AG08396 (cell line): ENCODE results near the gene SEC61B.

Source experiments
- DNase-seq: peaks from one replicate; pipeline ENCODE4 v3.0.0; 2012; ENCODE audit warnings: low spot score, mixed read lengths

Gene SEC61B

DNA sequence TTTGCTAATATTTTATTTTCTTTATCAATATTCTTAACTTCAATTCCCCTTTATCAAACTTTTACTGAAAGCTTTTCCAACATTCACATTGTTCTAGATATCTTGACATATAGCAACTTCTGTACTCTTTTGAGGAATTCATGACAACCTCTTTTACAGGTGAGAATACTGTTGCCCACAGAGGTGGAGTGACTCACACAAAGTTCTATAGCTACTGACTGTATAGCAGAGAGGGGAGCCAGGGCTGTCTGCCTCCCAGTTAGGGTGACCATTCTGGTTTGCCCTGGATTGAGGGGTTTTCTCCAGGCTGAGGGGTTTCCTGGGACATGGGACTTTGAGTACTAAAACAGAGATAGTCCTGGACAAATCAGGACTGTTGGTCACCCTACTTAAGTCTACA lies 16.2 kb downstream of the SEC61B start:
- no peak for DNase-seq

GRCh38 chr9:99239341-99240060 lies 17.4 kb downstream of the SEC61B start:
- DNase-seq = peak; percentile 23

DNA sequence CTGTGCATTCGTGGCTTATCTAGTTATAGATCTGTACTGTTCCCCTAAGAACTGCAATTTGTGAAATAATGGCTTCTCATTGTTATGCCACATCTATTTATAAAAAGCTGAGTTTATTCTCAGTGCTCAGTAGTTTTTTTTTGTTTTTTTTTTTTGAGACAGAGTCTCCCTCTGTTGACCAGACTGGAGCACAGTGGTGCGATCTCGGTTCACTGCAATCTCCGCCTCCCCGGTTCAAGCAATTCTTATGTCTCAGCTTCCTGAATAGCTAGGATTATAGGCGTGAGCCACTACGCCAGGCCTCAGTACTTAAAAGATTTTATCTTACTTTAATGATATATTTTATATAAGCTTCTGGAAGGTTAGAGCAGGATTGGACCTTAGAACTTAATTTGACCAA lies 19.0 kb downstream of the SEC61B start:
- DNase-seq = no peak

DNA sequence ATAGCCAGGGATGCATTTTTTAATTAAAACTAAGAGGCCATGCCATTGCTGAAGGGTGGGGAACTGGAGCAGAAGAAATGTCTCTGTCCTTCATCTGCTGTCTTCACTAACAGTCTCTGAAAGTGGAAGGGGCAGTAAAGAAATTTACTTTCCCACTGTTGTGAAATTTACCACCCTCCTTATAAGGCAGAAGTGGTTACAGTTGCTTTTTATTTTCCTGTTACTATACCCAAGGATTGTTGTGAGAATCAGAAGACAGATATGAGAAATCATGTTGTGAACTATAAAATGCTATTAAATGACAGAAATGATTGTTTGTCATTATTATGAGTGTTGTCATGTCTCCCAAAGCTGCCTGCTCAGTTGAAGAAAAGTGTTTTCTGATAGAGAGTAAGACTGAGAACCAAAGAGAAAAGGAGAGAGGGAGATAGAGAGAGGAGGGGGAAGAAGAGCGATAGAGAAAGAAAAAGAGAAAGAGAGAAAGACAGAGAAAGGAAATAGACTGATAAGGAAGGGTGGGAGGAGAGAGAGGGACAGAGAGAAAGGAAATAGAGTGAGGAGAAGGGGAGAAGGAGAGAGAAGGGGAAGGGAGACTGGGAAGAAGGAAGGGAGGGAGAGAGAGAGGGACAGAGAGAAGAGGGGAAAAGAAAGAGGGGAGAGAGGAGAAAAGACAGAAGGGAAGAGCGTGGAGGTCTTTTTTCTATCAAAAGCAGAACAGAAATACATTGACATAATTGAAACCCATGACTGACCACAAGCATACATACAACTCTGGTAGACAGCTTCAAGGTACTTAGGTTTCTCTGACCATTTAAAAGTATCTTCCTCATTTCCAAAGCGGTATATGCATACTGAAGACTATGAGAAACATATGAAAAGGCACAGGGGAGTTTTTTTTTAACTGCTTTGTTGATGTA lies 22.5 kb downstream of the SEC61B start:
- no peak for DNase-seq

- DNase-seq = no peak
Measured at GRCh38 chr9:99249619-99250018, 27.5 kb downstream of the SEC61B start.

DNA sequence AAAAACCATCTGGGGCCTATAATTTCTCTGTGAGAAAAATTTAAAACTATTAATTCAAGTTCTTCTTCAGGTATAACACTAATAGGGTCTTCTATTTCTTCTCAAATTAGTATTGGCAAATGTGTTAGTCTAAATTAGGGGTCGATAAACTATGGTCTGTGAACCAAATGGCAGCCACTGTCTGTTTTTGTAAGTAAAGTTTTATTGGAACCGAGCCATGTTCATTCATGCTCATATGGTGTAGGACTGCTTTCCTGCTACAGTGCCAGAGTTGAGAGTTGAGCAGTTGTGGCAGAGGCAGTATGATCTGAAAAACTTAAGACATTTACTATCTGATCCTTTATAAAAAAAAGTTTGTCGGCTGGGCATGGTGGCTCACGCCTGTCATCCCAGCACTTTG lies 29.1 kb downstream of the SEC61B start:
- no peak for DNase-seq

- no peak for DNase-seq
Measured at GRCh38 chr9:99253134-99253533, 31.1 kb downstream of the SEC61B start.

GRCh38 chr9:99253772-99254431 lies 31.8 kb downstream of the SEC61B start:
- no peak for DNase-seq

- no peak for DNase-seq
Measured at GRCh38 chr9:99255651-99256050, 33.6 kb downstream of the SEC61B start.

DNA sequence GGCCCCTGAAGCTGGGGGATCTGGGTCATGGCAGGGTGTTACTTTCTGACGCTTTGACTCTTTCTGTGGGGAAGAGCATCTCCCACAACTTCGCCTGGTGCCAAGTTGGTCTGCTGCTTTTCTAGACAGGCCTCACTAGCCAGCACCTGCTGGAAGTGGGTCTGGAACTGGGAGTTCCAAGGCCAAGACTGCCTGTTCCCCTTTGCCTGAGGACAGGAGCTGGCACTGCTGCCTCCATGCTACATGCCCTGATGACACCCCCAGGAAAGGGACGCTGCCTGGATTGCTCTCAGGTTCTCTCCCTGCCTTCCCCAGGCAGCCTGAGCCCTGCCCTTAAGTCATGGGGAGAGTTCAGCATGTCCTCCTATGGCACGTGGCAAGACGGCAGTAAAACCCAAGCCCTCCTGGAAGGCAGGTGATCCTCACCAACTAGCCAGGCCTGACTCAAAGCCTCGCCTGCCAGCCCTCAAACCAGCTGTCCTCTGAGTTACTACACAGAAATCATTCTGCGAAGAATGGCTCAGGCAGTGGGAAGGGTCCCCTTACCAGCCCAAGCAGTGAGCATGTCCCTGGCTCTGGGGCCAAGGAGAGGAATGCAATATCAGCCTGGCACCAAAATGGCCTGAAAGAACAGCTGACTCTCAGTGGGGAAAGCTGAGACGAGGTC lies 35.8 kb downstream of the SEC61B start:
- no peak for DNase-seq

GRCh38 chr9:99259231-99259918 lies 37.3 kb downstream of the SEC61B start:
- DNase-seq = peak; percentile 33

GRCh38 chr9:99261923-99262322 lies 39.8 kb downstream of the SEC61B start:
- DNase-seq = no peak

GRCh38 chr9:99262949-99263418 lies 40.9 kb downstream of the SEC61B start:
- no peak for DNase-seq

DNA sequence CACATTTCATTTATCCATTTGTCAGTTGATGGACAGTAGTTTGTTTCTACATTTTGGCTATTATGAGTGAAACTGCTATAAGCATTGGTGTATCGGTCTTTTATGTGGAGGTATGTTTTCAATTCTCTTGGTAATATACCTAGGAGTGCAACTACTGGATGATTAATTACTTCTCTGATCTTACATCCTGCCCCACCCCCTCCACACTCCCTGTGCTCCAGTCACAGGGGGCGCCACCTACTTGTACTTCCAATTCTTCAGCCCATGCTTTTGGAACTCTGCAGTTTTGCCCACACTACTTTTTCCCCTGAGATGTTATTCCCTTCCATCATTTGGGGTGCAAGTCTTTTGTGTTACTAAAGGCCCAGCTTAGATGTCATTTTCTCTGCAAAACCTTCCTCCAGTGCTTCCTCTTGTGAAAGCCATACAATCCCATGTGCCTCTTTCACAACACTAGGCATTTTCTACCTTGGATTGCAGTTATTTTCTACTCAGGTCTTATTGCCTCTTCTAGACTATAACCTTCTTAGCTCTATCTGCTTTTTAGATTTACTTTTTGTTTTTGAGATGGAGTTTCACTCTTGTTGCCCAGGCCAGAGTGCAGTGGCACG lies 42.1 kb downstream of the SEC61B start:
- DNase-seq = no peak

GRCh38 chr9:99265691-99266090 lies 43.6 kb downstream of the SEC61B start:
- DNase-seq = no peak

- DNase-seq = peak; percentile 59
Measured at GRCh38 chr9:99266255-99267023, 44.4 kb downstream of the SEC61B start.

DNA sequence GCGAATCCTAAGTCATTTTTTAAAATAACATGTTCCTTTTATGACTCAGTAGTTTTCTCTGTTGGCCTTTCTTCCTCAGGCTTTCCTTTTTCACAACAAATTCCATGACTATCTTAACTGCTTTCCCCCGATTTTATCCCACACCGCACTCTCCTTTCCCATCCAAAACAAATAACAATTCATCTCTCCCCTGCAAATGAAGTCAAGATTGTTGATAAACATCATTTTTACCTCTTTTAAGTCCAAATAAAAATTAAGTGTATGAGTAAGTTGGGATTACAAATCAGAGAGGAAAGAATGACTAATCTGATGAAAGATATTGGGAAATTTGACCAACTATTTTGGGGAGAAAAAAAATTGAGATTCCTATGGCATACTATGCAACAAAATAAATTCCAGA lies 47.3 kb downstream of the SEC61B start:
- peak; percentile 21 for DNase-seq

- DNase-seq = no peak
Measured at GRCh38 chr9:99270491-99270890, 48.4 kb downstream of the SEC61B start.

GRCh38 chr9:99272836-99273235 lies 50.8 kb downstream of the SEC61B start:
- DNase-seq = no peak

DNA sequence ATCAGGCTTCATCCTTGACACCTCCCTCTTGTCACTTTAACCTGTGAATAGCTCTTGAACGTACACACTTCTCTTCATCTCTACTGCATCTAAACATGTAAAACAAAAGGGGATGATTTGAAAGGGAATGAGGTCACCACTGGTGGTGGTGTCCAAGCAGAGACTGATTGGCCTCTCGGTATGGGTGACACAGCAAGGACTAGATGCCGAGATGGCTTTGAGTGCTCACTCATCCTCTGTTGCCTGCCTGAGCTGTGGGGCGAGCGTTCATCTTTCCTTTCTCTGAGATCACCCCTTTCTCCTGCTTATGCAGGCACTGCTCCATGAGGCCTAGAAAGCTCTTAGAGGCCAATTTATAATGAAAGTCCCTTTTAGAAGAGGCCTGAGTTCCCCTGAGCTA lies 51.9 kb downstream of the SEC61B start:
- no peak for DNase-seq
